HG03354 (cell line): ENCODE measurements around the gene FAM120B.
"Not testable (repeated sequence)": the region's sequence is repeated elsewhere in the genome, so short reads cannot be mapped to it uniquely, and the experiment has no call there.

Source experiments
- ATAC-seq: cut with Tn5 transposase; IDR thresholded peaks from one replicate; pipeline ENCODE4 v1.9.1; 2021; ENCODE audit warnings: mild to moderate bottlenecking; ENCODE audit not compliant: unreplicated experiment, poor library complexity, severe bottlenecking

FAM120B gene

DNA sequence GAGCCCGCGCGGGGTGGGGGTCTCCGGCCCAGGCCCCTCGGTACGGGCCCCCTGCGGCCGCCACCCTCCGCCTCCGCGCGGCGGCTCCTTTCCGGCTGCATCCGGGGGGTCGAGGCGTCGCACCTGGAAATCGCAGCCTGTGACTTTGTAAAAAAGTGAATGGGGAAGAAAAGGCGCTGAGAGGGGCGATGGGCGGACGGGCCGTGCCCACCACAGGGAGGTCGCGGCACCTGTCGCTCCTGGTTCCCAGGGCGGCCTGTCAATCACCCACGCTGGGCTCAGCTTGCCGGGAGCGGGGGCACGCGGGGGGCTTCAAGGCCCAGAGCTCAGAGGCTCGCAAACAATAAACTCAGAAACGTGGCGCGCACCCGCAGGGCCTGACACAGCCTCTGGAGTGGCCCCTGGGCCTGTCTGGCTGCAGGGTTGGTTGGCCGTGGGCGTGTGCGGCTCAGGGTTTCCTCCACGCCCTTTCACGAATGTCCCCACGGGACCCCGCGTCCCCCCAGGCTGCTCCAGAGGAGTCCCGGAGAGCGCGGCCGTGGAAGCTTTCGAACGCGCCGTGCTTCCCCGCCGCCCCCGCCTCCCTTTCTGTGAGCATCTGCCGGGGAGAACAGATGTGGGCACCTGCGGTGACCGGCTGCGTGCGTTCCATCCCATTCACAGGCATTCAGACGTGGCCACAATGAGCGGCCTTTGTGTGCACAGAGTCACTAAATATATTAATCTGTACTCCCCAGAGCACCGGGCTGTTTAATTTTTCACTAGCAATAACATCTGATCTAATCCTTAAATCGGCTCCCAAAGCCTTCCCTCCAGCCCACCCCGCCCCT, 9.6 kb upstream of the FAM120B start:
- no peak for ATAC-seq

DNA sequence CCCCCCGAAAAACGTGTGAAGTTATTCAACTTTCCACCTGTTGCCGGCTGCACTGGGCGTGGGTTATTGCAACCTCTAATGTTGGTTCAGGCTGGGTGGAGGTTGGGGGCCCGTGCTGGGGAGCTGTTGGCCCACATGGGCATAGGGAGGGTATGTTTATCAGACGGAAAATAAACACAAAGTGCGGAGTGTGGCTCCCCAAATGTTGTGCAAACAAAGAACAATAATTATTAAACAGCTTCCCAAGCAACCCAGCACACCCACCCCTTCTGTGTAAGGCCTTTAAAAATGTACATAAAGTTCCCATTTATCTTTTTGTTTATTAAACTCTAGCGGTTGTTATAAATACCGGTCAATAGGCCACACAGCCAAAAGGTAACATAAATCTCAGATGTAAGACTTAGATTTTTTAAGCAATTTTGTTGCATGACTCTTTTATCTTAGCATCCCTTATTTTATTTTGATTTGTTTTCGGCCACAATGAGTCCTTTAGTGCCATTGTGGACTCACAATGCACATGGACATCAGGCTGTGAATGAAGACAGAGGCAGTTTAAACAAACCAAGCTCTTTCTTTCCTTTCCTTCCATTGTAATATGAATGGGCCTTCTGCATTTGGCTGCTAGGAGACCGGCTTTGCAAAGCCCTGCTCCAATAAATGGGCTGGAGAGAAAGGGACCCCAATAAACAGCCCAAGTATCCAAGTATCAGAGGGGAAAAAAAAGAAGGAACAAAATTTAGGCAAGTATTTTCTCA, 8.8 kb upstream of the FAM120B start:
- ATAC-seq = no peak

DNA sequence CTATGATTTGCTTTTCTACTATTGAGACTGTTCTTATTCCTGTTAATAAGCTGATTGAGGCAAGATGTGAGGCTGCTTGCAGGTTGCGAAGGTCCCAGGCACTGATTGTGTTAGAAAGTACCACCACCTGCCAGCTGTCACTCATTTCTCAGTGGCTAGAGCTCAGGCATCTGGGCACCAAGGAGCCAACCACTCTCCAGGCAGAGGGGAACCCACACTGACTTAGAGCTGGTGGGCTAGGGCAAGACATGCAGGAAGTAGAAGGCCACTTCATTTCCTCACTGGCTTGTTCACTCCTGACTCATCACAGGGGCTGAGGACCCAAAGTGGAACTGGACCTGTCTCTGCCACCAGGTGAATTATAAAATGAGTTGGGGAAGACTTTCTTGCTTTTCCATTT, 7.9 kb upstream of the FAM120B start:
- ATAC-seq = no peak

DNA sequence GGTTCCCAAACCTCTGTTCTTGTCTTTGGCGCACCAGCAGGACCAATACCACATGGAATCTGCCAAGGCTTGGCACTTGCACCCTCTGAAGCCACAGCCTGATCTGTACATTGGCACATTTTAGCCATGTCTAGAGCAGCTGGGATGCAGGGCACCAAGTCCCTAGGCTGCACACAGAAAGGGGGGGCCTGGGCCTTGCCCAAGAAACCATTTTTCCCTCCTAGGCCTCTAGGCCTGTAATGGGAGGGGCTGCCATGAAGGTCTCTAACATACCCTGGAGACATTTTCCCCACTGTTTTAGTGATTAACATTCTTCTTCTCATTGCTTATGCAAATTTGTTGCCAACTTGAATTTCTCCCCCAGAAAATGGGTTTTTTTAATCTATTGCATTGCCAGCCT, 5.4 kb upstream of the FAM120B start:
- no peak for ATAC-seq

DNA sequence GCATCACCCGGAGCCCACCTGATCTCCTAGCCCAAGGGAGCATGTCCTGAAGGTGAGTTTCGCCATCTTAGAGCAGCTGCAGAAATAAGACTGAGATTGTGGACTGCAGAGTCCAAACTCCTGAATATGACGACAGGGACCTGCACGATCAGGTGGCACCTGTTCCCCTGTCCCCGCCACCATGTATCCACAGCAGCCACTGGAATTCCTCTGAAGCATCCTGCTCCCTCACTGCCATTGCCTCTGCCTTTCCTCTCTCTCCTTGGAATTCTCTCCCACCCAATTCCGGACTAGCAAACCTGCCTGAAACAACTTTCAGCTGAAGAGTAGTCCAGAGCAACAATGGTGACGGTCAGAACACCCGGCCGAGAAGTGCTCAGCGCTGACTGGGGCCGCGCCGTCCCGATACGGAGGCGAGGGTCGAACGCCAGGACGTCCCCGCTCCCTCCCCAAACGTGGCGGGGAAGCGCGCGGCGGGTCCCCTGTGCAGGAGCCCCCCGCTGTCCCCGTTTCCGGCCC, 694 bp upstream of the FAM120B start:
- ATAC-seq = no peak

DNA sequence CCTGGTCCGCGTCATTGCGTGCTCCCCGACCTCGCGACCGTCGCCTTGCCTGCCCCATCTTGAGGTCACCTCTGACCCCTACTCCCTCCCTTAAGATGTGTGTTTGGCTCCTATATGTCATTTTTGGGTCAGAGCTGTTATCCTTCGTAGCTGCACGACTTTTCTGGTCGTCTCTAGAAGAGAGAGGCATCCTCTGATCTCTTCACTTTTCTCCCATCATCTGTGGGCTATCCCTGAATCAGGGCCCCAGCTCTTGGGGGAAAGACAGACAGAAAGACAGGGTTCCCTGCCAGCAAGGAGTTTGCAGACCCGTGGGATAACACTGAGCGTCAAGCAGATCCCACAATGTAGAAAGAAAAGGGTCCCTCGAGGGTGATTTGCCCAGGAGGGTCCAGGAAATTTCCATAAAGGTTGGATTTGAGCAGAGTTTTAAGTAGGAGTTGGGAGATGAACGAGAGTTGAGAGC, 555 bp downstream of the FAM120B start:
- no peak for ATAC-seq

DNA sequence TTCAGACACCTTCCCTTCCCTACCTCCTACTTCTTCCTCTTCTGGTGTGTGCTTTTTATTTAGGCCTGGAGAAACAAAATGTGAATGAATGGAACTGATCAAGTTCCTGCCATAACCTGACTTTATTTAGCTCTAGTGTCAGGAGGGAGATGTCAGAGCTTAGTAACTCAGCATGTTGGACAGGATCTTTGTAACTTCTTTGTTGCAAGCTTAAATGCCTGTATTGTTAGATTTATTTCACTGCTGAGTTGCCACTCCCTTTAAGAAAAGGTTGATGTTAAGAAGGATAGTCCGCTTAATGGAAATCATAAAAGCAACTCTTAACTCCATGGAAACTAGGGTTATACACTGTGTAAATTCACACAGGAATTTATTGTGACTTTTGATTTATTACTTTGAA, 2.2 kb downstream of the FAM120B start:
- ATAC-seq = no peak

DNA sequence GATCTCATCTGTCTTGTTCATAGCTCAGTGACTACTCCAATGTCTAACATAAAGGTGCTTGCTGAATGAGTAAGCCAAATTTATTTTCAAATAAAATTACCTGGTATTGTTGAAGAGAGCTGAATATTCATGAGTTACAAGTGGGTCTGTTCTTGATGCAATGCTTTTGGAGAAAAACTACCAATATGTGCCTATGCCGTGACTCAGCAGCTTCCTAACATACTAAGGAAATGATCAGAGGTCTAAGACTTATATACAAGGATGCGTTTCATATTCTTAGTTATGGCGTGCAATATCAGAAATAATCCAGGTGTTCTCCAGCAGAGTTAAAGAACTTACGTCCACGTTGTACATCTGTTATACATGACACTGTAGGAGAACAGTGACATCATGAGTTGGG, 5.1 kb downstream of the FAM120B start:
- ATAC-seq = no peak

DNA sequence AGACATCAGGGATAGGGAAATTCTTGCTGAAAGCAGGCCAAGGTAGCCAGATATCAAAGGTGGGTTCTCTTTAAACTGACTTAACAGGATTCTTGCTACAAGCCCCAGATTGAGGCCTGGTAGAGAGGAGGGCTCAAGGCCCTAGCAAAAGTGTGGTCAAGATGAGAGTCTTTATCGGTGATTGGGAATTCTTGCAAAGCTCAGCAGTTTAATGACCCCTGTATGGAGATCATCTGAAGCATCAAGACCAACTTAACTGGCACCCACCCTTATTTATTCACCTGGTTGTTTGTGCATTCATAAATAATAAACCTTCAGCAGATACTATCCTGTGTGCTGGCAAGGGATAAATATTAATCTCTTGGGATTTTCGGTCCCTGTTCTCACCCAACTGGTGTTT, 6.3 kb downstream of the FAM120B start:
- no peak for ATAC-seq

DNA sequence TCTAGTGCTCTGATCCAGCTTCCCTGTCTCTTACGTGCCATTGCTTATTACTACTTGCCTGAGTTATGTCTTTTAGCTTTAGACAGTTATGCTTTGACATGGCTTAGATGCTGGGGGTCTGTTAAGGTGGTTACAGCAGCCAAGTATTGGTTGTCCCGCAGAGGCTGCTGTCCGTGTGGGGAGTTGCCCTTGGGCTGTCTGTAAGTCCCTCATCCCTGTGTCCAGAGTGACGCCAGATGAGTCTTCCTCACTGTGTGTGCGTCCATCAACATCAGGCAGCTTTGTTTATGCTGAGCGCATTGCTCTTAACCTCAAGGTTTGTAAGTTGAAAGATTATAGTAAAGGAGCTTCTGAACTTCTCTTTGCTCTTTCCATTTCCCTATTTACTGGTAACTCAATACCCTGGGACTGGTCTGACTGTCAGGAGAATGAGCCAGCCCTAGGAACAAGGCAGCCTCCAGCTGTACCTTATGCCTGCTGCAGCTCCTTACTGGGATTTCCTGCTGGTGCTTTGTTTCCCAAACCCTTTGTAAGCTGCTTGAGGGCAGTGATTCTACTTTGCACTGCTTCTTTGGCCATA, 7.2 kb downstream of the FAM120B start:
- no peak for ATAC-seq

DNA sequence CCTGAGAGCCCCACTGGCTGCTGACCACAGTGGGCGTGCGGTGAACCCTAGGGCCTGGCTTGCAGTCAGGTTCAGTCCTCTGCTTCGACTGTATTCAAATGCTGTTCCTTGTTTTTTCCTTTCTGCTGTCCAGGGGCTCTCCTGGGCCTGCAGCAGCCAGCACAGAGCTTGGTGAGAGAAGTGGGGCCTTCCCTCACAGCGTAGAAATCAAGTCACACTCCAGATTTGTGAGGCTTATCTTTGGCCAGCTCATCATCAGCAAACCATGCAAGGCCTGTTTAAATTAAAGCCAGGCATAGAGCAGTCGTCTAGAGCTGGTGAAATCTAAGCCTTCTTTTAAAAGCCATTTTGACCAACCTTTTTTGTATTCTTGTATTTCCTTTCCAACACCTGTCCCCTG, 8.4 kb downstream of the FAM120B start:
- no peak for ATAC-seq

DNA sequence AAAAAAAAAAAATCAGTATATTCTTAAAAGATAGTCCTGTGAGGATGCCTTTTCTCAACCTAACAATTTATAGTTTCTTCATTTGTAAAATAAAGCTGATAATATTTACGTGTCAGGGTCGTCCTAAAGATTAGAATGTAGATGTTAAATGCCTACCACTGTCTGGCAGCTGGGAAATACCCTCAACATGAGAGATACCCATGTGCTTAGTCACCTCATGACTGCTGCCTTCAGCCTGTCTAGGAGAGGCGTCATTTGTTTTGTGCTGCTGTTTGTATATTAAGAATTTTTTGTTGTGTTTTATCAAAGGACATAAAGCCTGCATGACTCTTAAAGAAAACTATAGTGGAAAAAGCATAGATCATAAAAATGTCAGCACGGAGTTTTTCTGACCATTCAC, 9.5 kb downstream of the FAM120B start:
- no peak for ATAC-seq

DNA sequence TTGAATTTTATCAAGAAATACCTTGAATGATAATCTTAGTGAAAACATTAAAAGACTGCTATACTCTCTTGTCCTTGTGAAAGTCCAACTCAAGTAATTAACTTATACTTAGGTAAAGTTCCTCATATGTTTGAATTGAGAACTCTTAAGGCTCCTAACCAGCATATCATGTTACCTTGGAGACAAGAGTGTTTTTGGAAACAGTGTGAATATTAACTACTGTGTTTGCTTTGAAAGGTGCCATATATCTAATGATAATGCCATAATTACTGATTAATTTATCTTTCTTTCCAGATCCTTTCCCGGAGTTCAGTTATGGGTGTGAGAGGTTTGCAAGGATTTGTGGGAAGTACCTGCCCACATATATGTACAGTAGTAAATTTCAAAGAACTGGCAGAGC, 10.5 kb downstream of the FAM120B start:
- no peak for ATAC-seq

DNA sequence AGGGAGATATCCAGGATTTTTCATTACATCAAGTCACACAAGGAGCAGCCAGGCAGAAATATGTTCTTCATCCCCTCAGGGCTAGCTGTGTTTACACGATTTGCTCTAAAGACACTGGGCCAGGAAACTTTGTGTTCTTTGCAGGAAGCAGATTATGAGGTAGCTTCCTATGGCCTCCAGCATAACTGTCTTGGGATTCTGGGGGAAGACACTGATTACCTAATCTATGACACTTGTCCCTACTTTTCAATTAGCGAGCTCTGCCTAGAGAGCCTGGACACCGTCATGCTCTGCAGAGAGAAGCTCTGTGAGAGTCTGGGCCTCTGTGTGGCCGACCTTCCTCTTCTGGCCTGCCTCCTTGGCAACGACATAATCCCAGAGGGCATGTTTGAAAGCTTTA, 11.2 kb downstream of the FAM120B start:
- ATAC-seq = no peak

DNA sequence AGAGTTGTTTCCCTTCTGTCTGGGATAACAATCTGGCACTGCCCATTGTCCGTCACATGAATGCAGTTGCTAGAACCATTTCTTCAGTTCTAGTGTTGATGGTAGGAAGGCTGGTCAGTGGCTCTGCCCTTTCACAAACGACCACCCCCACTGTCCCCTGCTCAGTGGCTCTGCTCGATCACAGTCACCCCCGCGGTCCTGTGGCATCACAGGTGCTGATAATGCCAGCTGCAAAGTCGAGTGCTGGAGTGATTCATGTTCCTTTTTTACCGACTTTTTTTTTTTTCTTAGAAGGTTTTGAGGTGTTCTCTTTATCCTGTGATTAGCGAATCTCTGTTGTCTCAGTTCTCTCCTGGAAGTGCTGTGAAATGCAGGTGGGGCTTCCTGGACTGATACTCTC, 22.8 kb downstream of the FAM120B start:
- ATAC-seq = no peak

DNA sequence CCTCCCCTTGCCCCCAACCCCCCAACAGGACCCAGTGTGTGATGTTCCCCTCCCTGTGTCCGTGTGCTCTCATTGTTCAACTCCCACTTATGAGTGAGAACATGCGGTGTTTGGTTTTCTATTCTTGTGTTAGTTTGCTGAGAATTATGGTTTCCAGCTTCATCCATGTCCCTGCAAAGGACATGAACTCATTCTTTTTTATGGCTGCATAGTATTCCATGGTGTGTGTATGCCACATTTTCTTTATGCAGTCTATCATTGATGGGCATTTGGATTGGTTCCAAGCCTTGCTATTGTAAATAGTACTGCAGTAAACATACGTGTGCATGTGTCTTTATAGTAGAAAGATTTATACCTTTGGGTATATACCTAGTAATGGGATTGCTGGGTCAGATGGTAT, 28.6 kb downstream of the FAM120B start:
- ATAC-seq = not testable (repeated sequence)

DNA sequence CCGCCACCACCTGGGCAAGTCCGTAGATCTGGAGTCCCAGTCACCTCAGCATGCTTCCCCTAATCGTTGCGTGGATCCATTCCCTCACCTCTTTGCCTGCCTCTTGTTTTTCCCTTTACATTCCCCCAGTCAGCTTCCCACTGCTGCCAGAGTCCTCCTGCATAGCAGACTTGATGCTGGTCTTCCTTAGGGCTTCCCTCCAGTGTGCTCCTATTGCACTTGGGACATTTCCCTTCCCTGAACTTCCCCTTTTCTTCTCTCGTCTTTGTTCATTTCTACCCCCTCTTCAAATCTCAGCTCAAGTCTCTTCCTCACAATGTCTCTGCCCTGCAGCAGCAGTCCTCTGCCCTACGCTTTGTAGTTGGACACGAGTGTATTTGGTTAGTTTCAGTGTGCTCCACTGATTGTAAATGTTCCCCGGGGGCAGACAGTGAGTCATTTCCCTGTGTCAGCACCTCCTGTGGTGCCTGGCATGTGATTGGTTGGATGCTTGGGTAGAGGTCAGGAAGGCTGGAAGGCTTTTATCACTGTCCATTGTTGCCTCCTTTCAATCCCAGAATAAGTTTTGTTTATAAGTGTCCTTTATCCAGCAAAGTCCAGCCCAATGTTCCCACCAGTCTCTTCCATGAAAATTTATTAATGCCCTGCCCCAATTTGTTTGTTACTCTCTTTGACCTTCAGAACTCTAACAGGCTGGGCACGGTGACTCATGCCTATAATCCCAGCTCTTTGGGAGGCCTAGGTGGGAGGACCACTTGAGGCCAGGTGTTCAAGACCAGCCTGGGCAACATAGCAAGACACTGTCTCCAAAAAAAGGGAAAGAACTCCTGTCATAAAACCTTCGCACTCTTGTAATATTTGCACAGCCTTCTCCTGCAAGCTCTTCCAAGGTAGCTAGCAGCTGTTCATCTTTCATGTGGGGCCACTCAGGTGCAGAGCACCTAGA, 38.3 kb downstream of the FAM120B start:
- peak; percentile 53 for ATAC-seq

DNA sequence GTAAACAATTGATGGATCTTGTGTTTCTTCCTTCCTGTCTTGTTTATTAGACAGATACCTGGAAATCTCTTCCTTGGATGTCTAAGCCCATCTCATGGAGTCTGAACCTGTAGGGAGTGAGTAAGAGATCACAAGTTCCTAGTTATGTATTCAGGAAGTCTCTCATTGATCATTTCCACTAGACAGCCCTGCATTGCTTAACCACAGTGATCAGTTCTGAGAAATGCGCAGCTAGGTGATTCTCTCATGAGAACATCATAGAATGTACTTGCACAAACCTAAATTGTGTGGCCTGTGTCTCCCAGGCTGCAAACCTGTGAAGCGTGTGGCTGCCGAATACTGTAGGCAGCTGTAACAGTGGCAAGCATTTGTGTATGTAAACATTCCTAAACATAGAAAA, 39.1 kb downstream of the FAM120B start:
- ATAC-seq = no peak

DNA sequence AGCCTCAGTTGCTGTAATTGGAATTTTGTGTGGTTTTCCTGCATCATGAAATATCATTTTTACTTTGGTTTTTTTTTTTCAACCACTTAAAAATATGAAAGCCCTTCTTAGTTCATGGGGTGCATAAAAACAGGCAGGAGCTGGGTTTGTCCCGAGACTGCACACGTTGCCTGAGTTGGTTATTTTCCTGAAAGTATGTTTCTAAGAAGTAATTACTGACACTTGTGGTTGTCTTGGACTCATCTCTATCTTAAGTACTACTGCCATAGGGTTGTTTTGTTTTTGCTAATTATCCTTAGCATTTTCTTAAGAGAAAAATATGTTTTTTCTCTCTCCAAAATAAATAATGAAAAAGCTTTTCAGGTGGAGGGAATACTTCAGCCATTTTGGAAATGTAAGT, 40.1 kb downstream of the FAM120B start:
- ATAC-seq = peak; percentile 2

DNA sequence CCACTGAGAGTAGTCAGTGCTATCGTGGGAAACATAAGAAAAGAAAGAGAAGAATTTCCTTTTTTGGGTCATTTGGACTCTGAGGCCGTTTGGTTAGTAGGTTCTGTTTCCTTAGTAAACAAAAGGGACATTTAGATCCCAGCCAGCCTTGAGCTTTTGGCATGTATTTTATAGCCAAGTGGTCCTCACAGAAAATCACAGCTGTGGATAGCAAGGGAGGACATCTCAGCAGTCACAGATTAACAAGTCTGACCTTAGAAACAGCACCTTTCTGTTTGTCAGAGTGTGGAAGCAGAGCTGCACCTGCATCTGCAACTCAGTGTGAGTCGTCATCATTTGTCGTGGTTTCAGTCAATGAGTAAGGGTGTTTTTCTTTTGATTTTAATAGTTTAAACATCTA, 40.5 kb downstream of the FAM120B start:
- ATAC-seq = peak; percentile 92
